ENCODE results near the gene PPP1R1B. TPM values are rescaled to one million over a fixed set of nuclear protein-coding genes. Genes with fewer than 3 reads are reported as not detected.

The PPP1R1B gene
- total RNA-seq = 0.89 TPM in 1 of 2 replicates, not detected in the other
- long read RNA-seq = 0 reads

DNA sequence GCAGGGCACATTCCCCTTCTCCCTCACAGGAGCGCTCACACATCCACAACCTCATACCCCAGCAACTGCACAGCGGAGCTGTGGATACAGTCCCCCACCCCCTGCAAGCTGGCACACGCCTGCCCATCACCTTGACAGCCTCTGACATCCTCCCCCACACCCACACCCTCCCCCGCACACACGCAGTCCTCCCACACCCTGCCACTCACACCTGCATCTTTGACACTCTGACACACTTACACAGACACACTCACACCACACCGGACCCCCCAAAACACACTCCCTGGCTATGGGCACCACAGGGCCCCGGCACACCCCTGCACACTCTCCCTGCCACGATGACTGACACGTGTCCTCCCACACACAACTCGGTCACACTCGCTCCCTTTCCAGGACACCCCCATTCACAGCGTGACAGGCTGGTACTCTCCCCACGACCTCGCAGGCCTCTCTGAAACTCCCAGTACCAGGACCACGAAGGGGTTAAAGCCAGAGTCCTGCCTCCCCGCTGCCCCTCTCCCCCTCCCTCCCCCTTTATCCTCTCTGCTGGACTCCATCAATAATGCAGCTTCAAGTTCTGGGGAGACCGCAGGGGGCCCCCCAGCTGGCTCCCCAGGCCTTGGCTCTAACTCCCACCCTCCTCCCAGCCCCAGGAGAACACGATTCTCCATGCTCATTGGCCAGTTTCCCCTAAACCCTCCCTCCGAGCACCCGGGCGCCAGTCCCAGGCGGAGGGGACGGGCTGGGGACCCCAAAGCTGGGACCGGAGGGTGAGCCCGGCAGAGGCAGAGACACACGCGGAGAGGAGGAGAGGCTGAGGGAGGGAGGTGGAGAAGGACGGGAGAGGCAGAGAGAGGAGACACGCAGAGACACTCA is at the start of gene PPP1R1B:
TSS of gene PPP1R1B (plus strand) at position 782 of the 876 bp plus-strand sequence. CDS start 441 bp downstream, outside the sequence.
- peaks cover 10% of the 10 kb centered on the region for H3K4me1 Mint-ChIP-seq (ENCODE audit: low read depth)
- TF ChIP-seq, protein P1, sequence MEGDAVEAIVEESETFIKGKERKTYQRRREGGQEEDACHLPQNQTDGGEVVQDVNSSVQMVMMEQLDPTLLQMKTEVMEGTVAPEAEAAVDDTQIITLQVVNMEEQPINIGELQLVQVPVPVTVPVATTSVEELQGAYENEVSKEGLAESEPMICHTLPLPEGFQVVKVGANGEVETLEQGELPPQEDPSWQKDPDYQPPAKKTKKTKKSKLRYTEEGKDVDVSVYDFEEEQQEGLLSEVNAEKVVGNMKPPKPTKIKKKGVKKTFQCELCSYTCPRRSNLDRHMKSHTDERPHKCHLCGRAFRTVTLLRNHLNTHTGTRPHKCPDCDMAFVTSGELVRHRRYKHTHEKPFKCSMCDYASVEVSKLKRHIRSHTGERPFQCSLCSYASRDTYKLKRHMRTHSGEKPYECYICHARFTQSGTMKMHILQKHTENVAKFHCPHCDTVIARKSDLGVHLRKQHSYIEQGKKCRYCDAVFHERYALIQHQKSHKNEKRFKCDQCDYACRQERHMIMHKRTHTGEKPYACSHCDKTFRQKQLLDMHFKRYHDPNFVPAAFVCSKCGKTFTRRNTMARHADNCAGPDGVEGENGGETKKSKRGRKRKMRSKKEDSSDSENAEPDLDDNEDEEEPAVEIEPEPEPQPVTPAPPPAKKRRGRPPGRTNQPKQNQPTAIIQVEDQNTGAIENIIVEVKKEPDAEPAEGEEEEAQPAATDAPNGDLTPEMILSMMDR (IDR thresholded peaks at IDR 0.05; ENCODE audit: unreplicated experiment) = no peak
- H3K4me3 Mint-ChIP-seq (ENCODE audit: low read depth) = peak within 1 kb of the TSS; percentile 46
- DNase-seq (ENCODE audit: low spot score, unreplicated experiment) = no peak
- peaks cover 70% of the 10 kb centered on the region for H3K27me3 Mint-ChIP-seq
- no peaks in the 10 kb centered on the region for H3K36me3 Mint-ChIP-seq (ENCODE audit: insufficient read depth)
- H3K9me3 Mint-ChIP-seq (ENCODE audit: low read depth) = no peaks in the 10 kb centered on the region
- no peak within 1 kb of the TSS for H3K27ac Mint-ChIP-seq

DNA sequence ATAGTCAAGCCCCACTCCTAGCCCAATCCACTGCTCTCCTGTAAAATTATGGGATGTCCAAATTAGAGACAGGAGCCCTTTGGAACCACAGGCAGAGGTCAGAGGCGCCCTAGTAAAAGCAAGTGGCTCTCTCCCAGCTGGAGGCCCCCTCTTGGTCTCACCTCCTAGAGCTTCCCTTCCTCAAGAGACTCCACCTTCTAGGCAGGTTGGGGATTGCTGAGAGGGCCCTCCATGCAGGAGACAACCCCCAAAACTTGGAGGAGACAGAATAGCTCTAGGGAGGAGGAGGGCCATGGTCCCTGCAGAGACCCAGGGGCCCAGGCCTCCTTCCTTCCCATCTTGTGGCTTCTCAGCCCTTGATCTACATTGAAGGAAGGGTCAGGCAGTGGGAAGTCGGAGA is 48.5 kb upstream of the PPP1R1B start:
- Mint-ChIP-seq H3K9me3 (ENCODE audit: low read depth) (no peaks in the 10 kb centered on the region), H3K4me3 (ENCODE audit: low read depth) (no peak overlapping the region), H3K27ac (peak overlapping the region; percentile 29), H3K27me3 (peaks cover 17% of the 10 kb centered on the region), H3K36me3 (ENCODE audit: insufficient read depth) (no peaks in the 10 kb centered on the region), H3K4me1 (ENCODE audit: low read depth) (peaks cover 20% of the 10 kb centered on the region)
- no peak for DNase-seq (ENCODE audit: low spot score, unreplicated experiment)
- TF ChIP-seq, protein P1 (IDR thresholded peaks at IDR 0.05; ENCODE audit: unreplicated experiment) = no peak

DNA sequence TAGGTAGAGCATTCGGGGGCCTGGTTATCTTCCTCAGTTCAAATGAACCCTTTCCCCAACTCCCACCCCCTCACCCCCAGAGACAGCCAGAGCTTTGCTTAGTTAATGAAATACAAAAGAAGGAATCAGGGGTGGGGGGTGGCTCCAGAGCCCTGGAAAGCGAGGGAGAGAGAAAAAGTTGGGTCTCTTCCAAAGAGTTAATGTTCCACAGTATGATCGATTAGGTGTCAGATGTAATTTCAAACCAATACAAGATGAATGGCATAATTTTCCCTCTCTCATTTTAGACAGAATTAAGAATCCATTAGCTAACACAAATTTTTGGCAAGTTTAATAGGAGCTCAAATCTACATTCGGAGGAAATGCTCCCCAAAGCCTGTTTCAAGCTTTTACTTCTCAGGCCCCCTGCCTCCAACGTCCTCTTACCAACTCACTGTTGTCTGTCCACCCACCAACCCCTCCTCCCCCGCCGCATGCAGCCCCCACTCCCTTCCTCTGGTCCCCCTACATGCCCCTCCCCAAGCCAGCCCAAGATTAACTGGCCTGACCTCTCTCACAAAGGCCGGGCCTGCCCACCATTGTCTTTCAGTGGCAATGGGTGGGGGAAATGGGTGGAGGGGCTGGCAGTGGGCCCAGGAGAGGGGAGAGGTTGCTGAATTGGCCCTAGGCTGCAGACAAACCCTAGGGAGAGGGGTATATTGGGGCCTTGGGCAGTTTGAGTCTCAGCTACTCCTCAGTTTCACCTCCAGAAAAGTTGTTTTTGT is 47.3 kb upstream of the PPP1R1B start:
- peak overlapping the region; percentile 93 for H3K27ac Mint-ChIP-seq
- DNase-seq (ENCODE audit: low spot score, unreplicated experiment) = no peak
- peaks cover 17% of the 10 kb centered on the region for H3K4me1 Mint-ChIP-seq (ENCODE audit: low read depth)
- TF ChIP-seq, protein P1 (IDR thresholded peaks at IDR 0.05; ENCODE audit: unreplicated experiment) = no peak
- H3K4me3 Mint-ChIP-seq (ENCODE audit: low read depth) = peak overlapping the region; percentile 62
- peaks cover 27% of the 10 kb centered on the region for H3K27me3 Mint-ChIP-seq
- H3K9me3 Mint-ChIP-seq (ENCODE audit: low read depth) = no peaks in the 10 kb centered on the region
- H3K36me3 Mint-ChIP-seq (ENCODE audit: insufficient read depth) = no peaks in the 10 kb centered on the region

DNA sequence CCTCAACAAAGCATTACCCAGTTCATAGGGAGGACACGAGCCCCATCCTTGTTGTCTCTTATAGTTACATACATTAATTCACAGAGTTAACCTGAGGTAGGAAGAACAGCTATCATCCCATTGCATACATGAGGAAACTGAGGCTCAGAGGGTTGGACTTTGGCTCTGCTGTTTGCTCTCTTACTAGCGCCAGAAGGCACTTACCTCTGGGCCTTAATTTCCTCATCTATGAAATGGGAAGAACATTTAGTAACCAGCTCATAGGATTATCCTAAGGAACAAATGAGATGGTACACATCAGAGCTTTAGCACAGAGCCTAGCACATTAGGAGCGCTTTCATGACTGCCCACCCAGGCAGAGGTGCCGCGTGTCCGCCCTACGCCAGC is 46.7 kb upstream of the PPP1R1B start:
- DNase-seq (ENCODE audit: low spot score, unreplicated experiment) = no peak
- H3K4me1 Mint-ChIP-seq (ENCODE audit: low read depth) = peaks cover 16% of the 10 kb centered on the region
- no peaks in the 10 kb centered on the region for H3K9me3 Mint-ChIP-seq (ENCODE audit: low read depth)
- no peaks in the 10 kb centered on the region for H3K36me3 Mint-ChIP-seq (ENCODE audit: insufficient read depth)
- H3K27ac Mint-ChIP-seq = peak overlapping the region; percentile 93
- TF ChIP-seq, protein P1 (IDR thresholded peaks at IDR 0.05; ENCODE audit: unreplicated experiment) = no peak
- no peak overlapping the region for H3K4me3 Mint-ChIP-seq (ENCODE audit: low read depth)
- H3K27me3 Mint-ChIP-seq = peaks cover 28% of the 10 kb centered on the region

DNA sequence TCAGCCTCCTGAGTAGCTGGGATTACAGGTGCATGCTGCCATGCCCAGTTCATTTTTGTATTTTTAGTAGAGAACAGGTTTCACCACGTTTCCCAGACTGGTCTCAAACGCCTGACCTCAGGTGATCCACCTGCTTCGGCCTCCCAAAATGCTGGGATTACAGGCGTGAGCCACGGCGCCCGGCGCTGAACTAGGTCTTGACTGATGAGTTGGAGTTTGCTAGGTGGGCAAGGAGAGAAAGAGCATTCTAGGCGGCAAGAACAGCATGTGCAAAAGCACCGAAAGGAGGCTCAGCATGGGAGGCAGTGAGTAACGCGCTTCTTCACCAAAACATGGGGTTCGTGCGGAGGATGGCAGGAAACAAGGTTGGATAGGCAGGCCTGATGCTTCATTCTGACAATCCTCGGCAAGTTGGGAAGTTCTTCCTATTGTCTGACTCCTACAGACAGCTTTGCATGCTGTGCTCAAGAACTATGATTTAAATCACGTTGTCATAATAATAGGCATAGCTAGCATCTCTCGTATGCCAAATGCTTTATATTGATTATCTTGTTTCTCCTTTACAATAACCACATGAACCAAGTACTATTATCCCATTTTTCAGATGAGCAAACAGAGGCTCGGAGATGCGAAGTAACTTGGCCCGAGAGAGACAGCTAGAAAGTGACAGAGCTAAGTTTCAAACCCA is 45.5 kb upstream of the PPP1R1B start:
- TF ChIP-seq, protein P1 (IDR thresholded peaks at IDR 0.05; ENCODE audit: unreplicated experiment) = no peak
- peaks cover 16% of the 10 kb centered on the region for H3K4me1 Mint-ChIP-seq (ENCODE audit: low read depth)
- H3K27me3 Mint-ChIP-seq = peaks cover 21% of the 10 kb centered on the region
- H3K9me3 Mint-ChIP-seq (ENCODE audit: low read depth) = no peaks in the 10 kb centered on the region
- no peaks in the 10 kb centered on the region for H3K36me3 Mint-ChIP-seq (ENCODE audit: insufficient read depth)
- no peak for DNase-seq (ENCODE audit: low spot score, unreplicated experiment)
- no peak overlapping the region for H3K4me3 Mint-ChIP-seq (ENCODE audit: low read depth)
- H3K27ac Mint-ChIP-seq = peak overlapping the region; percentile 13

Measured in progenitor cell of endocrine pancreas (in vitro differentiated cells).